Measurements from ENCODE around the gene ZFP3.

- no peak for TF ChIP-seq POLR2AphosphoS5 (IDR thresholded peaks at IDR 0.05)
- no peak for TF ChIP-seq POLR2A (IDR thresholded peaks at IDR 0.05)
- TF ChIP-seq CTCF (IDR thresholded peaks at IDR 0.05): peak in 1 of 4 experiments; percentile 20
- TF ChIP-seq EP300 (IDR thresholded peaks at IDR 0.05): no peak
Measured at GRCh38 chr17:5122586-5123342, 44.5 kb downstream of the ZFP3 start.
